Activated CD8-positive, alpha-beta memory T cell treated with anti-CD3 and anti-CD28 coated beads for 1 hour (primary cell): ENCODE results near the gene F5.

Source experiments
- DNase-seq, 2 donors: peaks; one replicate each; pipeline ENCODE4 v3.0.0-alpha.2; 2020; ENCODE audit warnings: low read depth in 1 of 2; ENCODE audit errors: extremely low read depth in 1 of 2

The F5 gene

DNA sequence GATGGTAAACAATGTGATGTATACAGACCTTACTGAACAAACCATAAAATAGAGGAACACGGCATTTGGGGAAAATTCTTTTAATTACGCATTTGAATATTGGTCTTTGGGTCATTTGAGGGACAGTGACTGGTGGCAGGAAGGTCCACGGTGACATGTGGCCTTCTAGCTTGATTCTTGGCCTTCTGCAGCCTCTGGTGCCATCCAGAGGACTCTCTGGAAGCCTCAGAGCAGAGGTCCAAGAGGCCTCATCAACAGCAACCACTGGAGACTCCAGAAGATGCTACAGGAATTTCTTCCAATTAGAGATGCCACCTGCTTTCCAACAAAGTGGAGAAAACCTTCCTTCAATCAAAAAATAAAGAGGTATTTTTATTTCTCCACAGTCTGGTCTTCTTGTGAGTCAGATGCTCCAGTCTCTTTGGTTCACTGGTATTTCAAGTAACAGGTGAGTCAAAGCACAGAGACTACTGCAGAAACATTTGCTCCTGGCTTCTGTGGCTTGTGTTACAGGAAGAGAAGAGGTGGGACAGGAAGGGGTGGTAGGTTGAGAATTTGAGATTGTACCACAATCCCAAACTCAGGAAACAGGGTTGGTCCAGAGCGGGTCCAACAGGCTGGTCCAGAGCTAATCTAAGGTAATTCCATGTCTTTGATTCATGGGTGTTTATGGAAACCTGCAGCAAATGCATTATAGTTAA, 2.7 kb upstream of the F5 start:
- no peak for DNase-seq

DNA sequence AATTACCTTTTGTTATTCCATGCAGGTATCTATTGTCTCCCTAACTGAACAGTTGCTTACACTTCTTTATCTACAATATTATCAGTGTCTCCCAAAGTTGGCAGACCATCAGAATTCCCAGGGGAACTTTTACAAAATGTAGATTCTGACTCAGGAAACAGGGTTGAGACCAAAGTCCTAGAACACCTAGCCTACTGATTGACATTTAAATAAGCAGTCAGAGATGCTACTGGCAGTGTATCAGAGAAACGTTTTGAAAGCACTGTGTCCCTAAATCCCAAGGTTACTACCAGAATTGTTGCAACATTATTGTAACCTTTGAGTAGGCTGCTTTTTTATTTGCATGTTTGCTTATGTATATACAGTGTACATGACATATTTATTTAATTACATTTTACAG, 1.8 kb upstream of the F5 start:
- no peak for DNase-seq

DNA sequence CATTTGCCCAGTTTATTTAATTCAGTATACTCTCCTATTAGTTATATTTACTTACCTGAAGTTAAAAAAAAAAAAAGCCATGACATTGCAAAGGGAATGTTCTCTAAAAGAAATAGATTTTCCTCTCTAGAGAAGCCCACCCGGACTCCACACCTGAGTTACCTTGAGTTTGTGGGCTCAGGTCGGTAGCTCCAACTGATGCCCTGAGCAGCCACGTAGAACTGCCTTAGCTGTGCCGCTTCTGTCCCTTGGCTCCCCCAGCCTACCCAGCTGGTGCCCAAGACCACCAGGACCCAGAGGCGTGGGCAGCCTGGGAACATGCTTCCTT, 250 bp downstream of the F5 start:
- DNase-seq = no peak

DNA sequence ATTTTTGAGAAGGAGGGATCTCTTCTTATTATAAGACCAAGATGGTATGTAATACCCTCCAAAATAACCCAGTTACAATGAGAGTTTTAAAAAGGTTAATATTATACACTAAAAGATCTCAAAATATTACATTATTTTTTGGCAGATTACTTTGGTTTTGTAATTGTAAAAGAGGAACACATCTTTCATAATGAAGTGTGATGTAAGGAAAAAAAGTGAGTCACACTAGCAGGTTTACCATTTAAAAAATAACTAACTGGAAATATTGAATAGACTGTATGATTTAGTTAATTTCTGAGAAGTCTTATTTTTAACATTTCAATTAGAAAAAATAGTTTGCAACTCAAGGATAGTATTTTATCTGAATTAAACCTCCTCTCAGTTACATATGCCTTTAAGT, 1.1 kb downstream of the F5 start:
- DNase-seq = no peak

DNA sequence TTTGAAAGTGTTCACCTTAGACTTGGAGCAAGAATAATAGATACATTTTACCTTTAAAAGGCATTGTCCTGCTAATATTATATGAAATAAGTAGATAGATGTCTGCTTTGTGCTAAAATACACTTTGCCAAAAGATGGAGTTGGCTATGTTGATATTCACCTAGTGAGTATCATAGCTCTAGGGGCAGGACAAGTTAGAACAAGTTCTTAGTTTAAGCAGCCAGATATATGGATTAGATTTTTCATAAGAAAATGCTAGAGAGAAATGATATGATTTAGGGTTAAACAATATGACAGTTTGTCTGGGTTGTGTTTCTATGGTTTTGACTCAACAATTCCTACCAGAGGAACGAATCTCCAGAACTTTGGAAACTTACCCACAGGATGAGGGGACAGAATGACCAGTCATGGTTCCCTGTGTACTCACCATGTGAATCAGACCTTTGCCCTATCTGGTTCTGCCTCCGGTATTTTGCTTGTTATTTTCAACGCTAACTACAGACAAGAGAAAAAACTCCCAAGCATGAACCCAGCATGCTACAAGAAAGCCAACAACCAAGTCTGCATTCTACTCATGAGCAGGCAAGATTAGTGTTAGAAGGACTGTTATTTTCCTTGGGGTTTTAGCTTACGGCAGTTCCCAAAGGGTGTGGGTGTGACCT, 1.7 kb downstream of the F5 start:
- no peak for DNase-seq

DNA sequence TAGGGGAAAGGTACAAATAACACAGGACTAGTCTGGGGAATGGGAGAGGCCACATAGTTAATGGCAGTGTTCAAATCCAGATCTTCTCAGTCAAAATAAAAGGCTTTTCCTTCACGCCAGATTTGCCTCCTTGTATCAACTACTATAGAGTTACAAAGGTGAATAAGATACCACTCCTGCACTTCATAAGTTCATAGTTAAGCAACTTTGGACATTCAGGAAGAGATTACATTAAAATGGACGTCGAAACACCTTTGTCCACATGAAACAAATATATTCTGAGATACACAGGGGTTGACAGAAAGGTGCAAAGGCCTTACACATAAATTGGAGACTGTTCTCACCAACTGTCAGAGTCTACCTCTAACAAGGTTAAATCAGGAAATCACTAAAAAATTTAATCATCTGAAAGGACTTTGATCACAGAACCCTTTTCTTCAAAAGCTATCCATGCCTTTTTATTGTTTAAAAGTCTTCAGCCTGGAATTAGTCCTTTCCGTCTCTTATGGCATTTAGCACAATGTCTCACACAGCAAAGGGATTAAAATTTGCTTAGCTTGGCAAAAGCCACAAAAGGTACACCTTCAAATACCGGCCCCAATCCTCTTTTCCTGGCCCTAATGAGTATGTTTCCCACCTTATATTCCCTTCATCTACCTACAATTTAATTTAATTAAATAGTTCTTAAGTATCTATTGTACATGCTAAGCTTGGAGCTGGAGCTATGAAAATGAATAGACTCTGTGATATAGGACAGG, 8.1 kb downstream of the F5 start:
- DNase-seq = no peak

DNA sequence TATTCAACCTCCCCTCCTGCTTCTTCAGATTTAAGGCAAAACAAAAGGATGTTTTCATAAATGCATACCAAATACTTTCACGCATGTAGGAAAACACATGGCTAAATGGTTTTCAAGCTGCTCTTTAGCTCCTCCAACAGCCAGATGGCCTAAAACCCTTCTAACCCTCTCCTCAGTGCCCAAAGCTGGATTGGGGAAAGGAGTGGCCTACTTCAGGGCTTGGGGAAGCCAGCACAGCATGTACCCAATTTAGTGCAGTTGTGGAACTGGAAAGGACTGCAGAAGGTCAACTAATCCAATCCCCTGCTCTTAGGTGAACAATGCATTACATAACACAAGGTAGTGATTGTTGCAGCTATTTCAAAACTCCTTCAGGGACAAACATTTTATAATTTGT, 9.3 kb downstream of the F5 start:
- no peak for DNase-seq

DNA sequence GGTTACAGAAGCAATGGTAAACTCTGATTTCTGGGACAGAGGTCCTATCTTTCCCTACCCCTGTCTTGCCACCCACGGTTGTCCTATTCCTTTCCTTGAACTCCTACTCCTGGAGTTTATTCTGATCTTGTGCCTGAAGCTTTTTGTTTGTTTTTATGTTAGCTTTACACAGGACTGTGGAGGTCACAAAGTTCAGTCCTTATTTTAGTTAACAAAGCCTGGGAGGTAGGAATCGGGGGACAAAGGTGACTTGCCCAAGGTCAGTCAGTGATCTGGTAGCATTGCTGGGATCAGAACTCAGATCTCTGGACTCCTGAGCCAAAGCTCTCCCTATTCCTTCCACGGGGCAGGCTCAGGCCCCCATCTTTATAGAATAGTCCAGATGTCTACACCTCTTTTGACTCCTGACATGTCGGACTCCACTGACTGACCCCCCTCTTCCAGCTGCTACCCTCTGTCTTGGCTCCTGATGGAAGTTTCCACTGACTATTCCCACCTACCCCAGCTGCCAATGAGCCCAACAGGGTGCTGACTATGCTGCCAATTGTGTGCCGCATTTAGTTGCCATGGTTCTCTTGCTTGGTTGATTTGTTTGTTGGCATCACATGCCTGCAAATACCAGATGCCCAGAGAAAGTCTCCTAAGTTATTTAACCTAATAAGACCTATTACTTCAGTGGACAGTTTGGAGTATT, 9.9 kb downstream of the F5 start:
- no peak for DNase-seq

DNA sequence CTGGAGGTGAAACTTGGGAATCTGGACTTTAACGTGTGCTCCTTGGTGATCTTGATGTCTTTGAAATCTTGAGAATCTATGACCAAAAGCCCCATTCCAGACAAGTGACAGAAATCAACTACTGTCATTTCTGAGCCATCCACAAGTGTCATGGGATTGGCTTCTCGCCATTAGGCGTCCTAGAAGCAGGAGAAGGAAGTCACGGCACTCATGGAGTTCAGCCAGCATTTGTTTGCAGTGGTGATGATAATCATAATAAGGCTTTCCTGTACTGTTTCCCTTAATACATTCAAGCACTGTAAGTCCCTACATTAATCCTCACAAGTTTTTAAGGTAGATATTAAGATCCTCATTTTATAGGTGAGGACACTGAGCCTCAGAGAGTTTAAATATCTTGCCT, 11.9 kb downstream of the F5 start:
- no peak for DNase-seq

DNA sequence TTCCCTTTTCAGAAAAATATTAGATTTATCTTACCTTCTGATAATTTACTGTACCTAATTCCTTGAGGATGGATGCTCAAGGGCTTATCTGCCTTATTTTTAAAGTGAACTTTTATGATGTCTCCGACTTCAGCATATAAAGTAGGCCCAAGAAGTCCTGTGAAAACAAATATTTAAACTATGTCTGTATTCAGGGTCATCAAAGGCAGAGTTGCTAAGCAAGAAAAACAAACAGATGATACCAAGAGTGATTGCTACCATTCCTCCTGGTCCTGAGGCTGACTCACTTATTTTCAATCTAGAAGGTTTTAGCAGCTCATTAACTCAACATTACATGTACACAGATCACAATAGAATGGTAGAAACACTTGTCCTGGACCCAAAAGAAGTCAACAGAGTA, 14.1 kb downstream of the F5 start:
- no peak for DNase-seq

DNA sequence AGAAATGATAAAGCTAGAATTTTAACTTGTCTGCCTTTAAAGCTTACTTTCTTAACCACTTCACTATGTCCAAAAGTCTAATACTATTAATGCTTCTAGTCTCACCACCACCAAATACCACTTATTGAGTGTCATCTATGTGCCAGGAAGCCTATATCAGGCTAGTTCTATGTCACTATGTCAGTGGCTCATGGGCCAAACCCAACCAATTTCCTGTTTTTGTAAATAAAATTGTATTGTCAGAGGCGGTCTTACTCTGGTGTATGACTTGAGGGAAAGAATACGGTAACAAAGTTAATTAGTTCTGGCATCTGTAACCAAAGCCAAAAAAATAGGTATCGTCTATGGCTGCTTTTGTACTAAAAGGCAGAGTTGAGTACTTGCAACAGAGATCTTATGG, 14.8 kb downstream of the F5 start:
- no peak for DNase-seq

DNA sequence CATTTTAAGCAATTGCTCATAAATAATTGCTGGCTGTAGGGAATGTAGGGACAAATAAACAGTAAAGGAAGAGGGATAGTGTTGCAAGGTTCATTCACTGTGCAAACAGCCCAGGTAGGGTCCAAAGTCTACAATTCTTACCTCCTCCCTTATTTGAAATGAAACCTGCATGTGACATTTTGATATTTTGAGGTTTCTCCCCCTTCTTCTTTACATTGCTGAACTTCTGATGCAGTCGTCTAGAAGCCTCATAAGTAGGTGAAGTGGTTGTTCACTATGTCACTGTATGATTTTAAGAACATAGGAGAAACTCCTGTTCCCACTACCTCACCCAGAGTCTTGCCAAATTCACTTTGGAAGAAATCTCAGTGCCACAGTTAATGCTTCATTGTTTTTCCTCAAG, 16.1 kb downstream of the F5 start:
- no peak for DNase-seq

DNA sequence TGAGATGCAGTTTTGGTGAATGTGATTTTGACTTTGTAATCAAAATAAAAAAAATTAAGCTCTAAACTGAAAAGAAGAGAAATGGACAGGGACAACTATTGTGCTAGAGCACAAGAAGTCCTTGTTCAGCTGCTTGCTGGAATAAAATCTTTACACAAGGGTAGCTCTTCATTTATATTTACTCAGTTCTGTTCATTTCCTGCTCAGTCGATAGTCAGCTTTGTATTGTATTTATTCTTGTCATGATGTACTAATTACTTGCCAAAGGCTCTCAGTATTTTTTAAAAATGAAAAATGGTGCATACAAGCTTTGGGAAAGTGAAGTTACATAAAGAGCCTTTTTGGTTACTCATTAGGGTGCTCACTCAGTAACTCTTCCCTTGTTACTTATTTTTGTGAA, 17.8 kb downstream of the F5 start:
- DNase-seq = no peak

DNA sequence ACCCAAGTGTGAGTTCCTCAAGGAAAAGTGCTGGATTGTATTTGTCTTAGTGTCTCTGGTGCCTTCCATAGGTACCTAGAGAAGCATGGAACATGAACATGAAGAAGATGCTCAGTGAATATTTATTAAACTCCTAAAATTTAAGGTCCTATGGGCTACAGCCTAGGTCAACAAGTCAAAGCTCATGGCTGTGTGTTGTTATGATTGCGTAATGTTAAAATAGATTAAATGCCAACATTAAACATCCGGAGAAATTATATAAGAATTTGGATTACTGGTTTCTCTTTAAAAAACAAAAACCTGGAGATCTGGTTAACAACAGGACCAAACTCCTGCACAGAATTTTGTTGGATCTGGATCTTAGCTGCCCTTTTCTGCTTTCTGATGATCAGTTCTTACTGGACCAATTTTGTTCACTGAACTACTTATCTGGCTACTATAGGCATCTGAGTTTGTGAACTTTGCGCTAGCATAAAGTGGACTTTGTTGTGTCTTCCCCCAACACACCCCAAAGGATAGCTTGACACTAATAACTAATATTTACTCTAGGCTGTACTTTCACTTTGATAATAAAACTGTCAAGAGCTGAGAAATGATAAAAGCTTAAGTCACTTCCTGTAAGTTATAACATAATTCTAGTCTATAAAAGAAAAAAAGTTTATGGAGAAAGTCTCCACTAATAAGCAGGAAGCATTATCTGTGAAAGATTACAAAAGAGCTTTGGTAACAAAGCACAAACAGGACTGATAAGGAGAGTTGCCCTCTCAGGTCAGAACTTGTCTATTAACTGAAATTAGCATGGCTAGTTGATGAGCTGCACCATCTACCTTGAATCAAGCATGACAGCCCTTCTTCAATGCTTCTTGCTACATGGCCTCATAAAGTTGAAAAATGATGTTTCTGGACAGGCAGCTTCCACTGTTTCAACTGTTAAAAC, 20.7 kb downstream of the F5 start:
- no peak for DNase-seq

DNA sequence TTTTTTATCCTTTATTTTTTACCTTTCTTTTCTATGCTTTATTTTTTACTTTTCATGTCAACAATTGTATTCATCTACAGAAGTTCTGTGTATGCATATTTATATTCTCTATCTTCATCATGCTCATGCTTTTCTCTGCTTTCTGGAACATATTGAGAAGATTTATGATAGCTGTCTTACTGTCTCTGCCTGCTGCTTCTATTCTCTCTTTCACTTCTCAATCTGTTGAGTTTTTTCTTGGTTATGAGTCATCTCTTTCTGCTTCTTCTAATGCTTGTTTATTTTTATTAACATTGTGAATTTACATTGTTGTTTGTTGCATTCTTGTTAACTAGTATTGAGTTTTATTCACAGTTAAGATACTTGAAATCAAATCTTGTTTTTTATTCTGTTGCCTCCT, 22.6 kb downstream of the F5 start:
- no peak for DNase-seq

DNA sequence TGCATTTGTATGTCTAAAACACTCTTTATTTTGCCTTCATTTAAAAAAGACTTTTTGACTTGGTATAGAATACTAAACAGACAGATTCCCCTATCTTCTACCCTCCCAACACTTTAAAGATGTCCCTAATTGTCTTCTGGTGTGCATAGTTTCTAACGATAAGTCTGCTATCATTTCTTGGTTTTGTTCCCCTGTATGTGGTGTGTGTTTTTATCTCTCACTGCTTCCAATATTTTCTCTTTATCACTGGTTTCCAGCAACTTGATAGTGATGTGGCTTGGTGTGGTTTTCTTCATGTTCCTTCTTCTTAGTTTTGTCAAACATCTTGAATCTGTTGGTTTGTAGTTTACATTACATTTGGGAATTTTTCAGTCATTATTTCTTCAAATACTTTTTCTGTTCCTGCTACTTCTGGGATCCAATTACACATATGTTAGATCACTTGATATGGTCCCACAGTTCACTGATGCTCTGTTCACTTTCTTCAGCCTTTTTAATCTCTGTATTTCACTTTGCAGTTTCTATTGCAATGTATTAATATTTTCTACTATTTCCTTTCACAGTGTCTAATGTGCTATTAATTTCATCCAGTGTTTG, 23.2 kb downstream of the F5 start:
- no peak for DNase-seq

DNA sequence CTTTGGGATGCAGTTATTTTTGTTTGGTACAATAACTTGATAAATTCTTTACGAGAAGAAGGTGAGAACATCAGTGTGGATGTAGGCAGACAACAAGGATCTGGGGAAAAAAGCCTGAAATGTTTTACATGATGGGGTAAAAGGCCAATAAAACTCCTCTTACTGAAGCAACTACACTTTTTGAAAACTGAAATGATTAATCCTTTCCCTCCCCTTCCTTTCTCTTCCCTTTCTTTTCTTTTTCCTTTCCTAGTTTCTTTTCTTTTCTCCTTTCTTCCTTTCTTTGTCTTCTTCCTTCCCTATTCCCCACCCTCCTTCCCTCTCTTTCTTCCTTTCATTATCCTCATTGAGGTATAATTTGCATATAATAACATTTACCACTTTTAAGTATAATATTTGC, 24.6 kb downstream of the F5 start:
- no peak for DNase-seq

DNA sequence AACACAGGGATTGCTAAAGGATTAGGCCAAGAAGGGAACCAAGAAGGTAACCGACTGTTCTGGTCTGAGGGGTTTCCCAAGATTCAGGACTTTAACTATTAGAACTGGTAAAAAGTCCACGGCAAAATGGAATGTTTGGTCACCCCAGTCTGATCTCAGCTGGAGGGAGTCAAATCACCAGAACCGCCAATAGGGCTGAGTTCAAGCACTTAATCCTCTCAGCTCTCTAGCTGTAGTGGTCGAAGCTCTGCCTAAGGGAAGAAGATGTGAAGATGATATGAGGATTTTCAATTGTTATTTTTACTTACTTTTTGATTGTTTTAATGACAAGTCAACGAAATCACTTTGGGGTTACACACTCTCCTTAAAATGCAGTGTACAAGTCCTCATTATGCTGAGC, 29.1 kb downstream of the F5 start:
- DNase-seq = no peak

DNA sequence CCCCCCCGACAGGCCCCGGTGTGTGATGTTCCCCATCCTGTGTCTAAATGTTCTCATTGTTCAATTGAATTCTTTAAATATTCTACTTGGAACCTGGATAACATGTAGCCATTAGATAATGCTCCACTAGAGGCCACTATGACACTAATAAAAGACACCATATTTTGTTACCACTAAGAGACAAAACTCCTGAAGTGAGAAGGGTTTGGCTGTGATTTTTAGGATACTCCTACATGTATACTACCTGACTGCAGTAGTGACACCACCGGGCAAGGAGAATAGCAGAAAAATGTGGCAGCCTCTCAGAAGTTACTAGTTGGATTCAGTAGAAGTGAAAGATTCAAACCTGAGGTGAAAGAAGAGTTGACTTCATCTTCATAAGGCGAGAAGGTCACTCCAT, 36.0 kb downstream of the F5 start:
- no peak for DNase-seq

DNA sequence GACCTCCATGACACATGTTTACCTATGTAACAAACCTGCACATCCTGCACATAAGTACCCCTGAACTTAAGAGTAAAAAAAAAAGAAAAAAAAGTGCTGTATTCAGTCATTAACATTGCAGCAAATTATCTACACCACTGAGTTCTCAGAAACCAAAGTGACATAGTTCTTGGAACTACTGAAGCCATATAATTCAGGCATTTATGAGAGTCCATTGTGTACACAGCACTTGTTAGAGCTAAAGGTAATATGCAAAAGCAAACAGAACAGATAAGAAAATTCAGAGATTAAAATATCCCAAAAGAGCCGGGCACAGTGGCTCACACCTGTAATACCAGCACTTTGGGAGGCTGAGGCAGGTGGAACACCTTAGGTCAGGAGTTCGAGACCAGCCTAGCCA, 38.0 kb downstream of the F5 start:
- DNase-seq = no peak
